Endothelial cell of umbilical vein (primary cell): ENCODE data around the gene PPFIA3. TPM values are rescaled to one million over a fixed set of nuclear protein-coding genes. Genes with fewer than 3 reads are reported as not detected.
A peak's percentile ranks its signal among the peaks of the same experiment; 100 is the strongest.

ENCODE experiments used
- BruUV-seq: library from RNA; stranded (reverse); fragments of 400-500 nt; replicated peaks from 2 replicates; lab custom pipeline; 2021; lab: Mats Ljungman, UMichigan
- CTCF ChIA-PET: fragments of 300-600, 350-600 bp; sonication (Branson Sonifier 250); formaldehyde crosslinking; loops from one replicate; lab custom pipeline; 2021; ENCODE audit warnings: antibody characterized with exemption, inconsistent platforms; lab: Charles Lee
- POLR2A ChIA-PET: fragments of 300-600, 350-600 bp; sonication (Branson Sonifier 250); formaldehyde crosslinking; loops from one replicate; lab custom pipeline; 2021; ENCODE audit warnings: antibody characterized with exemption, inconsistent platforms; lab: Charles Lee
- DNase-seq: peaks from one replicate; pipeline ENCODE4 v3.0.0-alpha.2; 2011; ENCODE audit warnings: low read depth, low spot score
- FAIRE-seq: peaks from 2 replicates; lab custom pipeline; 2011; peaks lifted over from hg19 to GRCh38; lab: Jason Lieb, UNC
- H2AFZ ChIP-seq: 2 replicates; pipeline ENCODE4 v1.6.0; 2012; ENCODE audit warnings: low read depth, low read length, control low read depth, inconsistent platforms
- H3K27ac ChIP-seq: 2 replicates; pipeline ENCODE4 v1.5.1; 2011; ENCODE audit warnings: low read depth, mild to moderate bottlenecking, control low read depth, low read length, moderate library complexity; ENCODE audit not compliant: insufficient read depth
- H3K27me3 ChIP-seq, 2 experiments: 2 replicates each; pipeline versions ENCODE4 v1.6.0 to v1.6.1; 2011; ENCODE audit warnings: low read length in 2 of 2, mixed read lengths in 1 of 2; ENCODE audit not compliant: control insufficient read depth in 2 of 2, insufficient read depth in 2 of 2
- H3K36me3 ChIP-seq, 2 experiments: 2 replicates in 1 of 2; 3 replicates in 1 of 2; pipeline ENCODE4 v1.5.1; 2011; ENCODE audit warnings: low read length in 2 of 2, mild to moderate bottlenecking in 1 of 2, moderate library complexity in 1 of 2; ENCODE audit not compliant: control insufficient read depth in 2 of 2, insufficient read depth in 2 of 2; ENCODE audit errors: extremely low read depth in 1 of 2
- H3K4me1 ChIP-seq: 3 replicates; pipeline ENCODE4 v1.5.1; 2011; ENCODE audit warnings: mild to moderate bottlenecking, low read length; ENCODE audit not compliant: control insufficient read depth, insufficient read depth; ENCODE audit errors: extremely low read depth
- H3K4me2 ChIP-seq: 2 replicates; pipeline ENCODE4 v1.6.1; 2011; ENCODE audit warnings: low read length, control low read depth, mixed read lengths; ENCODE audit not compliant: insufficient read depth
- H3K4me3 ChIP-seq, 3 experiments: fragments of 200-600 bp in 1 of 3; sonication (generic), shearing (Covaris generic) in 1 of 3; replicated peaks in 1 of 3; 2 replicates each; pipeline ENCODE4 v1.5.1; 2011 to 2016; ENCODE audit warnings: control low read depth in 3 of 3, low read length in 3 of 3, mild to moderate bottlenecking in 2 of 3, inconsistent platforms in 1 of 3, low read depth in 1 of 3, moderate library complexity in 1 of 3; ENCODE audit not compliant: insufficient read depth in 1 of 3
- H3K79me2 ChIP-seq: 2 replicates; pipeline ENCODE4 v1.6.0; 2012; ENCODE audit warnings: low read length, inconsistent platforms; ENCODE audit not compliant: control insufficient read depth, insufficient read depth
- H3K9ac ChIP-seq: replicated peaks from 2 replicates; pipeline ENCODE3; 2011; ENCODE audit warnings: low read length, control low read depth; ENCODE audit not compliant: insufficient read depth; ENCODE audit errors: extremely low read depth
- H3K9me1 ChIP-seq: replicated peaks from 3 replicates; pipeline ENCODE4 v1.6.0; 2011; ENCODE audit warnings: mild to moderate bottlenecking, low read length; ENCODE audit not compliant: control insufficient read depth, insufficient read depth; ENCODE audit errors: extremely low read depth
- H3K9me3 ChIP-seq: replicated peaks from 2 replicates; pipeline ENCODE4 v1.5.1; 2012; ENCODE audit warnings: low read length, inconsistent platforms; ENCODE audit not compliant: control insufficient read depth, insufficient read depth
- H4K20me1 ChIP-seq: replicated peaks from 2 replicates; pipeline ENCODE3; 2011; ENCODE audit warnings: mild to moderate bottlenecking, low read length; ENCODE audit not compliant: control insufficient read depth, insufficient read depth; ENCODE audit errors: extremely low read depth
- EZH2 ChIP-seq: IDR thresholded peaks from 2 replicates; pipeline ENCODE4 v1.6.1; 2012; ENCODE audit warnings: borderline replicate concordance, low read depth, mild to moderate bottlenecking, moderate library complexity, low read length, inconsistent platforms; ENCODE audit not compliant: severe bottlenecking
- FOS ChIP-seq: IDR thresholded peaks from 2 replicates; pipeline ENCODE4 v1.6.1; 2011; ENCODE audit warnings: mild to moderate bottlenecking, low read length, moderate library complexity, borderline replicate concordance; ENCODE audit not compliant: insufficient read depth
- GATA2 ChIP-seq: IDR thresholded peaks from 2 replicates; pipeline ENCODE4 v1.7.0; 2011; ENCODE audit warnings: low read depth, mild to moderate bottlenecking, moderate library complexity, mixed read lengths, low read length; ENCODE audit not compliant: insufficient read length, insufficient read depth
- JUN ChIP-seq: IDR thresholded peaks from 2 replicates; pipeline ENCODE4 v1.6.1; 2011; ENCODE audit warnings: borderline replicate concordance, low read depth; ENCODE audit not compliant: insufficient read length, insufficient read depth
- MYC ChIP-seq: IDR thresholded peaks from one replicate; pipeline ENCODE4 v1.6.1; 2011; ENCODE audit warnings: mild to moderate bottlenecking, low read depth, low read length
- POLR2A ChIP-seq: IDR thresholded peaks from 2 replicates; pipeline ENCODE4 v1.6.1; 2012; ENCODE audit warnings: low read depth, mild to moderate bottlenecking, control low read depth, low read length
- POLR2AphosphoS5 ChIP-seq: IDR thresholded peaks from 2 replicates; pipeline ENCODE4 v1.6.1; 2012; ENCODE audit warnings: low read depth, mild to moderate bottlenecking, control low read depth, low read length, moderate library complexity; ENCODE audit not compliant: insufficient read depth
- dilution Hi-C: fragments of 300-500 bp; cut with MboI; formaldehyde crosslinking; loops from one replicate; pipeline ENCODE4 v1.15.0; 2019; ENCODE audit warnings: low sequenced_read_pairs; ENCODE audit not compliant: extremely low pct_ligation_motif_present
- intact Hi-C: fragments of 100-400 bp; cut with micrococcal nuclease; formaldehyde crosslinking; loops from one replicate; pipeline ENCODE4 v1.10.0; 2022
- polyA plus RNA-seq, 4 experiments: library from polyadenylated mRNA; depleted of rRNA in 3 of 4; stranded (reverse) in 3 of 4; unstranded in 1 of 4; fragments of >200 nt; gene quantifications; 2 replicates each; pipeline versions ENCODE4 v1.2.1 to v1.2.3, GENCODE V29; 2011 to 2012; ENCODE audit warnings: missing spikeins in 1 of 4
- total RNA-seq: library from RNA; stranded (reverse); gene quantifications from 2 replicates; pipeline ENCODE4 v1.2.3, GENCODE V29; 2021
- TF ChIP-seq, protein P1 (sequence below), 2 donors: IDR thresholded peaks; 1 replicate in 1 of 2; 2 replicates in 1 of 2; pipeline ENCODE4 v1.5.1; 2011; ENCODE audit warnings: low read length in 2 of 2, mild to moderate bottlenecking in 2 of 2, moderate library complexity in 2 of 2, control low read depth in 1 of 2, inconsistent platforms in 1 of 2, low read depth in 1 of 2; ENCODE audit not compliant: insufficient read depth in 1 of 2; ENCODE audit errors: extremely low read depth in 1 of 2
- TF ChIP-seq, protein P2 (sequence below): IDR thresholded peaks from 2 replicates; pipeline ENCODE4 v1.6.1; 2011; ENCODE audit not compliant: insufficient read depth, insufficient read length

PPFIA3 gene
- total and polyA plus RNA-seq, 2 donors (not counting 3 experiments of a cell fraction or from before 2014, with no cell fraction given), result 1.3 to 2.0 TPM

DNA sequence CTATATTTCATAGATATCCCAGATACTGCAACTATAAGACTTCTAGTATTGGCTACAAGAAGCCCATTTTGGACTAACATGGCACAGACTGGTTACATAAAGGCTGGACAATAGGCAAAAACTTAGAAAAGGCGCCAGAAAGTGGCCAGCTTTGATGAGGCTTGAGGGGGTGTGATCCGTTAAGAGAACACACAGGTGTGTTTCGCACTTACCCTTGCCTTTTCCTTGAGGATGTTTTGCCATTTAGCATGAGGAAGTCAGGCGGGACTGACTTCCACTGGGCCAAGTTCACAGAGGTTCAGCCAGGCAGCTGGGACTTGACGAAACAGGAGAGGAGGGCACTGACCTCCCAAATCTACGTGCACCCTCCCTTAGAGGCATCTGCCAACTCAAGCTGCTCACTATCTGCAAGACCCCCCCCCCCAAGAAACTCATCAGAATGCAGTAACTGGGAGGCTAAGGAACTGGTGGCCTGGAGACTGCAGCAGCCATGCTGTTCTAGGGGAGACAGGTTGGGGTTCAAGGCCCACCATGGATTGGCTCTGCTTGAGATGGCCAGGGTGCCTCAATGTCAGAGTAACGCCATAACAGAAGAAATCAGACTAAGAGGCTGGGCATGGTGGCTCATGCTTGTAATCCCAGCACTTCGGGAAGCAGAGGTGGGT lies 9.6 kb upstream of the PPFIA3 start:
- intact Hi-C loops (no loop called here), dilution Hi-C loops (no loop called here)
- no peak overlapping the region for H3K4me2 ChIP-seq
- no peak overlapping the region for H2AFZ ChIP-seq
- TF ChIP-seq FOS (no peak), POLR2AphosphoS5 (no peak), JUN (no peak)
- TF ChIP-seq, protein P1, sequence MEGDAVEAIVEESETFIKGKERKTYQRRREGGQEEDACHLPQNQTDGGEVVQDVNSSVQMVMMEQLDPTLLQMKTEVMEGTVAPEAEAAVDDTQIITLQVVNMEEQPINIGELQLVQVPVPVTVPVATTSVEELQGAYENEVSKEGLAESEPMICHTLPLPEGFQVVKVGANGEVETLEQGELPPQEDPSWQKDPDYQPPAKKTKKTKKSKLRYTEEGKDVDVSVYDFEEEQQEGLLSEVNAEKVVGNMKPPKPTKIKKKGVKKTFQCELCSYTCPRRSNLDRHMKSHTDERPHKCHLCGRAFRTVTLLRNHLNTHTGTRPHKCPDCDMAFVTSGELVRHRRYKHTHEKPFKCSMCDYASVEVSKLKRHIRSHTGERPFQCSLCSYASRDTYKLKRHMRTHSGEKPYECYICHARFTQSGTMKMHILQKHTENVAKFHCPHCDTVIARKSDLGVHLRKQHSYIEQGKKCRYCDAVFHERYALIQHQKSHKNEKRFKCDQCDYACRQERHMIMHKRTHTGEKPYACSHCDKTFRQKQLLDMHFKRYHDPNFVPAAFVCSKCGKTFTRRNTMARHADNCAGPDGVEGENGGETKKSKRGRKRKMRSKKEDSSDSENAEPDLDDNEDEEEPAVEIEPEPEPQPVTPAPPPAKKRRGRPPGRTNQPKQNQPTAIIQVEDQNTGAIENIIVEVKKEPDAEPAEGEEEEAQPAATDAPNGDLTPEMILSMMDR (IDR thresholded peaks at IDR 0.05; ENCODE audit: extremely low read depth in 1 of 2, insufficient read depth in 1 of 2, low read depth in 1 of 2, low read length in 2 of 2), result no peak
- H3K27me3 ChIP-seq, result no peaks in the 10 kb centered on the region
- peak; percentile 37 for FAIRE-seq
- no peaks in the 10 kb centered on the region for H4K20me1 ChIP-seq
- no peaks in the 10 kb centered on the region for H3K9me3 ChIP-seq
- no peak overlapping the region for H3K4me3 ChIP-seq
- BruUV-seq, result no TSS peak
- H3K36me3 ChIP-seq, result peaks cover 15 to 36% of the 10 kb centered on the region in 2 experiments
- no peaks in the 10 kb centered on the region for H3K79me2 ChIP-seq
- ChIA-PET CTCF (interaction anchor here (1.8 to 2.5 kb wide), 2 partner anchors 12 to 89 kb away, joined by 4 to 15 read pairs; no protein-coding TSS in a partner anchor), POLR2A (no interaction called here)
- H3K9me1 ChIP-seq, result no peaks in the 10 kb centered on the region
- no peak overlapping the region for H3K9ac ChIP-seq
- no peak overlapping the region for H3K27ac ChIP-seq
- DNase-seq, result no peak
- H3K4me1 ChIP-seq, result peaks cover 3% of the 10 kb centered on the region

DNA sequence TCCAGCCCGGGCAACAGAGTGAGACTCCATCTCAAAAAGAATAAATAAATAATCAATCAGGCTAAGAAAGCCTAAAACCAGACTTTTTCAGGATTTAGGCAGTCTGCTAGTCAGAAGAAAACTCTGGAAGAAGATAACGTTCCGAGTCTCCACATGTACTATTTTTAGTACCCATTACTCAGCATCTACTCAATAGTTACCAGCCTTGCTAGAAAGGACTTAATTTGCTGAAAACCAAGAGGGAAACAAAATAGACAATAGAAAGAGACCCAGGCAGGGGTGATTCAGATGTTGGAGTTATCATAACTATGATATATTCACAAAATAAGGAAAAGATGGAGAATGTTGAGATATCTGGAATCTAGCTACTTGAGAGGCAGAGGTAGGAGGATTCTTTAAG lies 8.8 kb upstream of the PPFIA3 start:
- Histone ChIP-seq H3K4me1 (peaks cover 6% of the 10 kb centered on the region), H3K27ac (no peak overlapping the region), H3K4me3 (no peak overlapping the region), H3K9me3 (no peaks in the 10 kb centered on the region), H3K4me2 (no peak overlapping the region), H3K79me2 (no peaks in the 10 kb centered on the region), H2AFZ (no peak overlapping the region), H3K36me3 (peaks cover 12 to 30% of the 10 kb centered on the region in 2 experiments), H3K9ac (no peak overlapping the region), H4K20me1 (no peaks in the 10 kb centered on the region), H3K27me3 (no peaks in the 10 kb centered on the region), H3K9me1 (no peaks in the 10 kb centered on the region)
- DNase-seq (no peak), FAIRE-seq (no peak)
- no TSS peak for BruUV-seq
- dilution Hi-C loops, result no loop called here
- TF ChIP-seq EZH2, result no peak
- no peak for TF ChIP-seq GATA2
- no peak for TF ChIP-seq POLR2A
- no peak for TF ChIP-seq FOS
- no peak for TF ChIP-seq POLR2AphosphoS5
- TF ChIP-seq, protein P2, sequence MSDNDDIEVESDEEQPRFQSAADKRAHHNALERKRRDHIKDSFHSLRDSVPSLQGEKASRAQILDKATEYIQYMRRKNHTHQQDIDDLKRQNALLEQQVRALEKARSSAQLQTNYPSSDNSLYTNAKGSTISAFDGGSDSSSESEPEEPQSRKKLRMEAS, result no peak
- TF ChIP-seq JUN, result no peak
- no peak for TF ChIP-seq MYC
- TF ChIP-seq, protein P1 (IDR thresholded peaks at IDR 0.05; ENCODE audit: extremely low read depth in 1 of 2, insufficient read depth in 1 of 2, low read depth in 1 of 2, low read length in 2 of 2), result no peak
- ChIA-PET POLR2A (no interaction called here), CTCF (interaction anchor here (1.2 to 2.0 kb wide), 3 partner anchors 13 to 88 kb away, joined by 3 to 11 read pairs (median 9); no protein-coding TSS in a partner anchor)
- intact Hi-C loops, result no loop called here
